CD4-positive, alpha-beta T cell treated with Interferon alpha-2 for 1 hour (primary cell): Measurements from ENCODE around the gene PKP4.

Experiments
- DNase-seq, 2 donors: peaks; one replicate each; pipeline ENCODE4 v3.0.0-alpha.2; 2020 to 2022

The PKP4 gene

DNA sequence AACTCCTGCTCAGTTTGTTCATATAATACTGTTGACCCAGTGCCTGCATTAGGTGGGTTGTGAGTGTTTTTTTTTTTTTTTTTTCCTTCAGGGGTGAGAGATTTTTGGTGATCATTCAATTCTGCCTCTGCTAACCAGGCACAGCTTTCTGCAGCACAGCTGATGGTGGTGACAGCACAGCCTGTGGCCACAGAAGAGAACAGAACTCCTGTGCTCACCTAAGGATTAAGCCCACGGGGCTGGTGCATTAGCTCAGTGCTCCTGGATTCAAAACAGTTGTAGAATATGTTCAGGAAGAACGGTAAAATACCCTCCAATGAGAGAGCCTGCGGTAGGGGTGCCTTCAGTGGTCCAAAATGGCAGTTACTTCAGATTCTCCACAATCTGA is 42.0 kb downstream of the PKP4 start:
- DNase-seq = no peak

DNA sequence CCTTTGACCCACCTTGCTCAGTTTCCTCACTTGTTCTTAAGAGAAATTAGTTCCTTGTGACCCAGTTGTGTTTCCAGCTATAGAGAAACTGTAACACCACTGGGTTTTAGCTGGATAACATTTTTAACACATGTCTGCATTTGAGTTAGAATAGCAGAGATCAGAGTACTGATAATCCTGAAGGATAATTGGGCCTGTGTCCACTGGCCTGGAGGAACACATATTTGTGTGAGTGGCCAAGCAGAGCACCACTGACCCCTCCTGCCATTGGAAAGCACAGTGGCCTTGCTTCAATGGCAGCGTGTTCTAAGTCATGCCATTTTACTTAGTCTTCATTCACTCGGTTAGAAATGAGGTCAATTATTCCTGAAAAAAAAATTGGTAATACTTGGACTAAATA is 42.6 kb downstream of the PKP4 start:
- no peak for DNase-seq

GRCh38 chr2:158500333-158500732 is 43.6 kb downstream of the PKP4 start:
- DNase-seq = no peak

DNA sequence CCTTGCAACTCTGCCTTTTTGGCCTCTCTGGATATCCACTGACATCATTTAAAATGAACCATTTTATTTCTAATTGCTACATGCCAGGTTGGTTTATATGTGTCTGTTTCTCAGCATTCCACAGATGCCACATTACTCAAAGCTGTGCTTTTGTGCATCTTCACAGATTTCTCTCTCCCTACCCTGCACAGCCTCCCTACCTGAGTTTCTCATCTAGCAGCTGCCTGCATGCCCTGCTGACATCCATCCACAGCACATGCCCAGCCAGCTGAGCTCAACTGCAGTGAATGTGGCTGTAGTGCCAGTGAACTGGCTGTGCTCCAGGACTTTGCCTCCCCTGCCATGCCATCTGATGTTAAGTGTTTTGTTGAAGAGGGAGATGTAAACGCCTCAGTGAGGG is 44.5 kb downstream of the PKP4 start:
- DNase-seq = no peak

- no peak for DNase-seq
Measured at GRCh38 chr2:158502974-158503373, 46.2 kb downstream of the PKP4 start.

- no peak for DNase-seq
Measured at GRCh38 chr2:158504088-158504487, 47.3 kb downstream of the PKP4 start.

- DNase-seq = no peak
Measured at GRCh38 chr2:158505448-158505934, 48.7 kb downstream of the PKP4 start.

DNA sequence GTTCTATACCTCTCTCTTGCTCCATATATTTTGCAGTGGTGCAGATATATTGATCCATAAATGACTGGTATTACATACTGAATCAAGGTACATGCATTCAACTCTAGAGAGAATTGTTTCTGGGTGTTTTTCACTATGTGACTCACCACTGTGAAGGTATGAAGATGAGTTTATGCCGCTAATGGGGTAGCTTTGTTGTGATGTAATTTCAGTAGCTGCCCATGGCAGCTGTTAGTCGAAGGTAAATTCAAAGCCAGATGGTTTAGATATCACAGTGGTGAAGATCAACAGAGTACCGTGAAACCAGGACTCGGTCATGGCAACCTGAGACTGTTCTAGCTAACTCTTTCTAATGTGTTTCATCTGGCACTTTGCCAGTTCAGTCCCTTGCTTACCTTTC is 50.4 kb downstream of the PKP4 start:
- no peak for DNase-seq

DNA sequence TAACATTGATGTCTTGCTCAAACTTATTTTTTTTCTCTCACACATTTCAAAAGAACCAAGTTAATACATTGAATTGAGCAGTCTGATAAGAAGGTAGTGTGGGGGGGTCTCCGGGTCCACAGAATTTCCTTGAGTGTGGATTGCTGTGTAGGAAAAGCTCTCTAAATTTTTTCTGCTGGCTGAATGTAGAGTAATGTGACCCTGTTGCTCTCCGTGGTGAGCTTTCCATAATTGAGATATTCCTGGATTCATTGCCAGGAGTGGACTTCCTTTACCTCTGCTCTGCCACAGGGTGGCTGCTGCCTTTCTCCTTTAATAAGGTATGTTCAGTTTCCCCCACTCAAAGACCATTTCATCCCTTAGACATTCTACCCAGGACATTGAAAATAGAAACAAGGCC is 50.9 kb downstream of the PKP4 start:
- no peak for DNase-seq

GRCh38 chr2:158509928-158510797 is 53.4 kb downstream of the PKP4 start:
- DNase-seq = no peak

GRCh38 chr2:158510887-158511286 is 54.1 kb downstream of the PKP4 start:
- DNase-seq = no peak

GRCh38 chr2:158511706-158512105 is 55.0 kb downstream of the PKP4 start:
- no peak for DNase-seq

DNA sequence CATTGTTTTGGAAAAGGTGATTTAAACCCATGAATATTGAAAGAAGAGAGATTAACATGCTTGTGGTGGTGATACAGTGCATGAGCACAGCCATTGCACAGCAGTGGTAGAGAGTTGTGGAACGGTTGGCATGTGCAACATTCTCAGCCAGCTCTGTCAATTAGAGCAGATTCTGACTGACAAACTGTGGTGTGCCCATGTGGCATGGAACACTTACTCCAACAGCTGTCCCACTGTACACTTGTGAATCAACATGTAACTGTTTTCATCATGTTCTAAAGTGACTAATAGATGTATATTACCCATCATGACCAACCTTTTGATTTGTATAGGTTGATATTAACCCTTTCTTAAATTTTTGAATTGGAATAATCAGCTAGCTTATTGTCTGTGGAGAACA is 55.6 kb downstream of the PKP4 start:
- DNase-seq = no peak

DNA sequence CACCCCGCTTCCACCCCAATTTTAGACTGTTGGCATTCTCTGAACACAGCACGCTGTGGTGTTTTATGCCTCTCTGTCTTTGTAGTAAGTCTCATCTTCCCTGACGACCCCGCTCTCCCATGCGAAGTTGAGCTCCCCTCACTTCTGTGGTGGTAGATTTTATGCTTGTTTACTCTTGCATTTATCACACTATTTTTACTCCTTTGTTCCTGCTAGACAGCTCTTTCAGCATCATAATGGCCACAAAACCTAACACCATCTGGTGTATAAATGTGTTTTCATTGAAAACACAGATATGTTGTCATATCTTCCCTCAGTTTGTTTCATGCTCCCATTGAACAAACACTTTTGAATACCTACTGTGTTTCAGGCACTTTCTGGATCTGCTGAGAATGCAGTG is 57.1 kb downstream of the PKP4 start:
- no peak for DNase-seq

DNA sequence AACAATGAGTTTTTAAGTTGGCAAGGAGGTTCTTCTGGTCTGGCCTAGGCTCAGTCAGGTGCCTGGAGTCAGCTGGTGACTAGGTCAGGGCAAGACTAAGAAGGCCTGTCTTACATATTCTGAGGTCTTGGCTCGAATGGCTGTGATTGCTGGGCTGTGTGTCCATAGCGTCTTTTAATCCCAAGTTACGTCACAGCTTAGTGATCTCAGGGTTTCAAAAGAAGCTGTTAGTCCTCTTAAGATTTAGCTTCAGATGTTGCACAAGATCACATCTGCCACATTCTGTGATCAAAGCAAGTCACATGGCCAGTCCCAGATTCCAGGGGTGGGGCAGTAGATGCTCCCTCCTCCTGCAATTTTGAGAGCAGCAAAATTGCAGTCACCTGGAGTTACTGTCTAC is 61.3 kb downstream of the PKP4 start:
- no peak for DNase-seq

- no peak for DNase-seq
Measured at GRCh38 chr2:158519481-158519880, 62.7 kb downstream of the PKP4 start.

DNA sequence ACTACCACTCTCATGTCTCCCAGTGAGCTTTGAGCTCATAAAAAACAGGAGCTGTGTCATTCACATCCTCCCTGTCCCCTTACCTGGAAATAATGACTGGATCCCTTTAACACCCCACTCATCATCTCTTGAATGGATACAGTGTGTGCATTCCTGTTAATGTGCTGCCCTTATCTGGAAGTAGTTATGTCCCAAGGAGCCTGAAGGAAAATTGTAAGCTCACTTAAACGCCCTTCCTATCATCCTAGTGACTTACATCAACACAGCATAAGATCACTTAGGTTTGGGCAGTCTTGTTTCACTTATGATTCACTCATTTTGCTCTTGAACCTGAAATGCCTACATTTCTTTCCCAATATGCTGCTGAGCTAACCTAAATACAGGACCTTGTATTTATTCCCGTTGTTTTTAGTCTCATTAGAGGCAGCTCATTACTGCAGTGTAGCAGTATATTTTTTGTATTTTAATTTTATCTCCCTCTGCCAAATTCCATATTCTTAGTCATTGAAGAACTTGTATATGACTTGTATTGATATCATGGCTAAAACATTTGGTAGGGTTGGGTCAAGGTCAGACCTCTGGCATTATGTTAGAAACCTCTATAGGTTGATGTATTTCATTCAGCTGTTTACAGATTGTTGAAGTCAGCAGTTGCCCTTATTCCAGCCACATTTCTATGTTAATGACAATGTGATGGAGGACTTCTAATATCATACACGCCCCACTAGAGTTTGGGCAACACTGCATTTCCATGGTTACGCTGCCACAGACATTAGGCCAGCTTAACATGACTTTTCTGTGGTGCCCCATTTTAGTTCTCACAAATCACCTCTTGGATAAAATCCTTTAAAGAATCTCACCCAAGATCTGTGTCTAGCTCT is 72.9 kb downstream of the PKP4 start:
- no peak for DNase-seq

DNA sequence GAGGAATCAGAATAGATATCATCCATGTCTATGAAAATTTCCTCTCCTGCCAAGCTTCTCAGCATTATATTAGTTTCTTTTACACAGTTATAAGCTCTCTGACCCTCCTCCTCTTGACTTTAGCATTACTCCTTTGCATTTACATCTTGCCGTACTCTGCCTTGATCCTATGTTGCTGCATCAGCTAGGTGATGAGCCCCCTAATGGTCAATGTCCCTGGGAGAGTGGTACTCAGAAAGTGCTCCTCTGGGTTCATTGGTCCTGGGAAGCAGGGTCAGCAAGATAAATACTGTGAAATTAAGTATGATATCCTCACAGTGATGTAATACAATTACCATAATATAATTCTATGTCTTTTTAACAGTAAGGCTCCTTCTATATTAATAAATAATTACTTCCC is 74.1 kb downstream of the PKP4 start:
- no peak for DNase-seq

- no peak for DNase-seq
Measured at GRCh38 chr2:158533009-158533408, 76.3 kb downstream of the PKP4 start.

- no peak for DNase-seq
Measured at GRCh38 chr2:158539176-158540005, 82.6 kb downstream of the PKP4 start.

DNA sequence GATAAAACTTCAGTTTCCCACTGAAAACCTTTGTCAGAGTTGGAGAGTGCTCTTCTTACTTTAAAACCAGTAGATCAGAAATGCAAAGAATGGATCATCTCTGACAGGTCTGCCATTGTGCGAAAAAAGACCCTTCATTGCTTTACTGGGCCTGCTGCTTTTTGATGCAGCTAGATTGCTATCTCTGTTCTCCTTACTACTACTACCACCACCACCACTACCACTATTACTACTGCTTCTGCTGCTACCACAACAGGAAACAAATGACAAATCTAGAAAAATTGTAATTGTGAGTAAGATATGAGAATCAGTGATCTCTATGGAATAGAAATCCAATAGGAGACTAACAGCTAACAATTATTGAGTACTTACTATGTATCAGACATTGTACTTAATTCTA is 85.8 kb downstream of the PKP4 start:
- no peak for DNase-seq

DNA sequence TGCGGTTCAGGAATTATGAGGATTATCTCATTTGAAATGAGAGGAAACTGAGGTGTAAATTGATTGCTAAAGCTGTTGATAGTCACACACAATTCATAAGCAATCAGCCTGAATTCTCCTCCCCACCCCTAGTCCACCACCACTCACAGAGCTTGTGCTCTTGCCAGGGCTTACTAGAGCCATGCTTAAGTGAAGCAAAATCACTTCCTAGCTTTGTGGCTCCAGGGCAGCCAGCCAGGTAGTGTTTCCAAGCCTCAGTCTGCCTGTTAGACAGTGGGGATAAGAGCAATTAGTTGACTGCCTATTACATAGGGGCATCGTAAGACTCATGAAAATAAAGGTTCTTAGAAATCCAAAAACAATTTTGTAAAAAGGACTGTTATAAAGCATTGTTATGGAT is 87.2 kb downstream of the PKP4 start:
- no peak for DNase-seq

GRCh38 chr2:158544998-158545397 is 88.2 kb downstream of the PKP4 start:
- DNase-seq = no peak
